Dorsolateral prefrontal cortex (tissue), 118 donors: ENCODE data around the gene JHY. TPM values are rescaled to one million over a fixed set of nuclear protein-coding genes. Genes with fewer than 3 reads are reported as not detected.

ENCODE experiments used
- total RNA-seq, 120 experiments: library from RNA; stranded (reverse); gene quantifications; one replicate each; pipeline versions ENCODE4 v1.2.3 to v1.2.4, GENCODE V29; 2022

The JHY gene
- total RNA-seq, 120 experiments from 2014 or later = 2.7 to 14.3 (median 8.6) TPM

Other genes with a start within 250 kb of the JHY start
- 10 to 100 TPM in 119 of 120 experiments, 1 to 10 TPM in 1; 5.9 to 36.7 (median 18.6) TPM for gene UBASH3B, start 227.0 kb upstream of the JHY start, total RNA-seq
- gene CRTAM, start 44.3 kb upstream of the JHY start, total RNA-seq = 1 to 10 TPM in 6 of 120 experiments, under 1 TPM in 75, not detected in 39; 0.18 to 1.5 (median 0.47) TPM
- gene BSX, start 99.1 kb downstream of the JHY start, total RNA-seq = not detected
- 1,000 to 10,000 TPM in 111 of 120 experiments, 100 to 1,000 TPM in 9; 712 to 2,249 (median 1,422) TPM for gene HSPA8, start 179.4 kb downstream of the JHY start, total RNA-seq